Measurements from ENCODE around the gene INHA.

GRCh38 chr2:219625179-219625578 is 53.1 kb downstream of the INHA start:
- no peak for TF ChIP-seq CTCF (IDR thresholded peaks at IDR 0.05)
- no peak for TF ChIP-seq POLR2A (IDR thresholded peaks at IDR 0.05)

Measured in lower leg skin (tissue), 3 donors.